GM12891 (cell line): ENCODE data around the gene PXK.

Experiments
- DNase-seq: peaks from one replicate; pipeline ENCODE4 v3.0.0; 2011; ENCODE audit warnings: low spot score; ENCODE audit not compliant: insufficient read length
- FAIRE-seq: peaks from 2 replicates; lab custom pipeline; 2011; peaks lifted over from hg19 to GRCh38; lab: Jason Lieb, UNC
- POLR2A ChIP-seq: IDR thresholded peaks from 2 replicates; pipeline ENCODE4 v1.6.1; 2011; ENCODE audit warnings: low read depth, low read length, control low read depth
- POLR2AphosphoS5 ChIP-seq: IDR thresholded peaks from 2 replicates; pipeline ENCODE4 v1.6.1; 2011; ENCODE audit warnings: low read depth, low read length, control low read depth
- SPI1 ChIP-seq: IDR thresholded peaks from 2 replicates; pipeline ENCODE4 v1.6.1; 2011; ENCODE audit warnings: low read depth, low read length, control low read depth
- TAF1 ChIP-seq: IDR thresholded peaks from 2 replicates; pipeline ENCODE4 v1.6.1; 2011; ENCODE audit warnings: low read depth, low read length, control low read depth

Gene PXK

GRCh38 chr3:58474348-58474911, 141.7 kb downstream of the PXK start:
- TF ChIP-seq POLR2A (no peak), SPI1 (peak; percentile 82)
- FAIRE-seq = no peak
- no peak for DNase-seq

GRCh38 chr3:58474967-58475578, 142.4 kb downstream of the PXK start:
- TF ChIP-seq POLR2AphosphoS5 (no peak), TAF1 (no peak)
- peak; percentile 85 for FAIRE-seq
- no peak for DNase-seq
